IMR-90 (cell line): ENCODE measurements around the gene PLEKHB2. TPM values are rescaled to one million over a fixed set of nuclear protein-coding genes. Genes with fewer than 3 reads are reported as not detected.

Experiments
- ATAC-seq: fragments of 200-7000 bp; cut with Tn5 transposase; 2 replicates; pipeline ENCODE4 v1.9.1; 2020; ENCODE audit warnings: low read depth, mild to moderate bottlenecking, moderate library complexity
- BruUV-seq: library from RNA; stranded (reverse); fragments of 400-500 nt; replicated peaks from 2 replicates; lab custom pipeline; 2021; lab: Mats Ljungman, UMichigan
- CTCF ChIA-PET: fragments of 300-600 bp; formaldehyde crosslinking; extraction: SDS; loops from one replicate; lab custom pipeline; 2021; ENCODE audit warnings: antibody characterized with exemption; lab: Yijun Ruan, JAX
- POLR2A ChIA-PET: fragments of 300-600 bp; sonication (Branson Sonifier 250); formaldehyde crosslinking; loops from one replicate; lab custom pipeline; 2022; ENCODE audit warnings: antibody characterized with exemption; ENCODE audit not compliant: unreplicated experiment; lab: Charles Lee
- DNase-seq: peaks from one replicate; pipeline ENCODE4 v3.0.0; 2013
- H2AFZ ChIP-seq: replicated peaks from 2 replicates; pipeline ENCODE3; 2013; ENCODE audit warnings: low read length, mild to moderate bottlenecking; ENCODE audit not compliant: poor library complexity
- H2AK5ac ChIP-seq: 2 replicates; pipeline ENCODE4 v1.6.1; 2013; ENCODE audit warnings: low read depth, low read length, inconsistent platforms
- H2AK9ac ChIP-seq: replicated peaks from 2 replicates; pipeline ENCODE3; 2013; ENCODE audit warnings: mild to moderate bottlenecking, low read depth, low read length, moderate library complexity; ENCODE audit not compliant: poor library complexity
- H2BK120ac ChIP-seq: 2 replicates; pipeline ENCODE4 v1.6.1; 2013; ENCODE audit warnings: low read depth, low read length, inconsistent platforms
- H2BK15ac ChIP-seq: 3 replicates; pipeline ENCODE4 v1.6.1; 2013; ENCODE audit warnings: low read depth, low read length, inconsistent platforms
- H2BK20ac ChIP-seq: 2 replicates; pipeline ENCODE4 v1.6.1; 2013; ENCODE audit warnings: low read depth, mild to moderate bottlenecking, inconsistent platforms, low read length, moderate library complexity
- H2BK5ac ChIP-seq: 2 replicates; pipeline ENCODE4 v1.6.1; 2013; ENCODE audit warnings: mild to moderate bottlenecking, low read depth, low read length, inconsistent platforms; ENCODE audit not compliant: poor library complexity, severe bottlenecking
- H3K14ac ChIP-seq: replicated peaks from 2 replicates; pipeline ENCODE4 v1.6.1; 2013; ENCODE audit warnings: low read depth, low read length, inconsistent platforms
- H3K18ac ChIP-seq: 2 replicates; pipeline ENCODE4 v1.6.1; 2013; ENCODE audit warnings: low read depth, low read length, control low read depth
- H3K23ac ChIP-seq: 2 replicates; pipeline ENCODE4 v1.6.1; 2013; ENCODE audit warnings: low read depth, low read length, inconsistent platforms
- H3K27ac ChIP-seq: 2 replicates; pipeline ENCODE4 v1.5.1; 2013; ENCODE audit warnings: mild to moderate bottlenecking, control low read depth, low read length; ENCODE audit not compliant: insufficient read depth
- H3K27me3 ChIP-seq: 2 replicates; pipeline ENCODE4 v1.6.1; 2013; ENCODE audit warnings: low read length; ENCODE audit not compliant: control insufficient read depth, insufficient read depth
- H3K36me3 ChIP-seq: 2 replicates; pipeline ENCODE4 v1.6.1; 2013; ENCODE audit warnings: low read length, mixed read lengths; ENCODE audit not compliant: control insufficient read depth, insufficient read depth
- H3K4ac ChIP-seq: 2 replicates; pipeline ENCODE4 v1.6.1; 2013; ENCODE audit warnings: low read depth, low read length, inconsistent platforms
- H3K4me1 ChIP-seq: 2 replicates; pipeline ENCODE4 v1.6.1; 2013; ENCODE audit warnings: low read length, mixed read lengths; ENCODE audit not compliant: control insufficient read depth, insufficient read depth
- H3K4me2 ChIP-seq: 2 replicates; pipeline ENCODE4 v1.6.1; 2013; ENCODE audit warnings: low read depth, mild to moderate bottlenecking, control low read depth, low read length, moderate library complexity
- H3K4me3 ChIP-seq: 2 replicates; pipeline ENCODE4 v1.5.1; 2013; ENCODE audit warnings: low read depth, mild to moderate bottlenecking, control low read depth, low read length, moderate library complexity; ENCODE audit not compliant: insufficient read depth
- H3K56ac ChIP-seq: 2 replicates; pipeline ENCODE4 v1.6.1; 2013; ENCODE audit warnings: low read length, inconsistent platforms; ENCODE audit not compliant: insufficient read depth; ENCODE audit errors: extremely low read depth
- H3K79me1 ChIP-seq, 2 experiments: 2 replicates each; pipeline ENCODE4 v1.6.1; 2013; ENCODE audit warnings: low read length in 2 of 2, inconsistent platforms in 1 of 2, low read depth in 1 of 2
- H3K9ac ChIP-seq: 2 replicates; pipeline ENCODE4 v1.6.1; 2013; ENCODE audit warnings: low read depth, low read length, control low read depth
- H3K9me1 ChIP-seq: 2 replicates; pipeline ENCODE4 v1.6.1; 2013; ENCODE audit warnings: low read length, inconsistent platforms; ENCODE audit not compliant: insufficient read depth
- H3K9me3 ChIP-seq: 2 replicates; pipeline ENCODE4 v1.6.1; 2013; ENCODE audit warnings: low read length; ENCODE audit not compliant: control insufficient read depth, insufficient read depth
- H4K20me1 ChIP-seq: 2 replicates; pipeline ENCODE4 v1.6.1; 2013; ENCODE audit warnings: low read length, inconsistent platforms; ENCODE audit not compliant: insufficient read depth
- H4K5ac ChIP-seq: 2 replicates; pipeline ENCODE4 v1.6.1; 2013; ENCODE audit warnings: mild to moderate bottlenecking, low read depth, low read length, control low read depth
- H4K8ac ChIP-seq, 2 experiments: 2 replicates each; pipeline ENCODE4 v1.6.1; 2013; ENCODE audit warnings: low read depth in 2 of 2, low read length in 2 of 2, control low read depth in 1 of 2, inconsistent platforms in 1 of 2
- H4K91ac ChIP-seq: 2 replicates; pipeline ENCODE4 v1.6.1; 2013; ENCODE audit warnings: low read depth, low read length, inconsistent platforms; ENCODE audit not compliant: insufficient read depth
- ELK1 ChIP-seq: fragments of 150-350 bp; IDR thresholded peaks from 2 replicates; pipeline ENCODE4 v1.6.1; 2016; ENCODE audit warnings: low read depth, mild to moderate bottlenecking, low read length, moderate library complexity, borderline replicate concordance
- FOS ChIP-seq: fragments of 150-350 bp; IDR thresholded peaks from 2 replicates; pipeline ENCODE4 v1.6.1; 2016; ENCODE audit warnings: low read depth, low read length
- USF2 ChIP-seq: fragments of 150-350 bp; IDR thresholded peaks from 2 replicates; pipeline ENCODE4 v1.6.1; 2017; ENCODE audit warnings: mild to moderate bottlenecking, antibody characterized with exemption, low read length, low read depth
- WGBS, 2 experiments: methylation state at CpG; one replicate each; pipeline versions ENCODE4 v1.1.5 to v1.1.7; 2013; ENCODE audit warnings: missing lambda C conversion rate in 2 of 2; ENCODE audit not compliant: insufficient read length in 1 of 2; ENCODE audit errors: extremely low coverage in 2 of 2; 5-methylcytosine and 5-hydroxymethylcytosine counted together
- dilution Hi-C: fragments of 300-500 bp; cut with HindIII; formaldehyde crosslinking; loops from one replicate; pipeline ENCODE4 v1.14.3; 2018; ENCODE audit warnings: low sequenced_read_pairs; ENCODE audit not compliant: unreplicated experiment
- in situ Hi-C: fragments of 300-500 bp; cut with MboI; formaldehyde crosslinking; loops from 3 replicates; pipeline ENCODE4 v1.14.3; 2019; ENCODE audit warnings: low sequenced_read_pairs, inconsistent platforms, mixed read lengths
- intact Hi-C: fragments of 100-400 bp; cut with micrococcal nuclease; formaldehyde crosslinking; loops from 2 replicates; pipeline ENCODE4 v1.10.0; 2022
- polyA plus RNA-seq, 3 experiments: library from polyadenylated mRNA; depleted of rRNA; stranded (reverse); fragments of >200 nt; gene quantifications; 2 replicates each; pipeline ENCODE4 v1.2.3, GENCODE V29; 2012; ENCODE audit warnings: low replicate concordance in 1 of 3
- total RNA-seq: library from RNA; depleted of rRNA; stranded (reverse); fragments of >200 nt; gene quantifications from 2 replicates; pipeline ENCODE4 v1.2.3, GENCODE V29; 2012

The PLEKHB2 gene
- total and polyA plus RNA-seq, 2 of the 4 experiments (the other 2 are of a cell fraction): 62.9 to 82.1 TPM

- H3K79me1 ChIP-seq: no peaks in the 10 kb centered on the region
- H2BK15ac ChIP-seq: no peak overlapping the region
- H3K36me3 ChIP-seq: peaks cover 3% of the 10 kb centered on the region
- no peak overlapping the region for H3K23ac ChIP-seq
- CTCF ChIA-PET: no interaction called here
- H2AFZ ChIP-seq: no peak overlapping the region
- no peaks in the 10 kb centered on the region for H4K20me1 ChIP-seq
- no peaks in the 10 kb centered on the region; the same call in 1 of the 2 replicates for H3K27me3 ChIP-seq
- no peak overlapping the region for H3K14ac ChIP-seq
- TF ChIP-seq ELK1 (no peak), USF2 (no peak), FOS (no peak)
- no peak overlapping the region for H4K8ac ChIP-seq
- no peak overlapping the region for H3K4me2 ChIP-seq
- H3K9me3 ChIP-seq: no peaks in the 10 kb centered on the region
- in situ Hi-C loops (loop anchor here (25.0 kb wide), 1 partner anchor 182 kb away; no protein-coding TSS in a partner anchor), intact Hi-C loops (loop anchor here (2.0 kb wide), 2 partner anchors 257 to 519 kb away; no protein-coding TSS in a partner anchor), dilution Hi-C loops (no loop called here)
- H3K18ac ChIP-seq: no peak overlapping the region
- 87% methylated on average over 19 of the region's 46 CpGs; no CpG with 5 or more reads in 1 of the 2 experiments for WGBS, 2 experiments
- no peak overlapping the region for H2AK5ac ChIP-seq
- no TSS peak for BruUV-seq
- no peak overlapping the region for H2BK20ac ChIP-seq
- no peak overlapping the region for H3K4me3 ChIP-seq
- no peak overlapping the region for H3K9ac ChIP-seq
- no peak overlapping the region for H4K91ac ChIP-seq
- H3K4me1 ChIP-seq: no peaks in the 10 kb centered on the region
- no peak overlapping the region for H2BK5ac ChIP-seq
- no peak overlapping the region for H4K5ac ChIP-seq
- ATAC-seq (no peak), DNase-seq (no peak)
- no peaks in the 10 kb centered on the region for H3K9me1 ChIP-seq
- no peak overlapping the region for H2AK9ac ChIP-seq
- H3K4ac ChIP-seq: no peak overlapping the region
- POLR2A ChIA-PET: no interaction called here
- H2BK120ac ChIP-seq: no peak overlapping the region
- H3K56ac ChIP-seq: no peak overlapping the region
- no peak overlapping the region for H3K27ac ChIP-seq
Measured at GRCh38 chr2:131155208-131155855, 50.2 kb downstream of the PLEKHB2 start.
